Uterus (tissue), 4 donors: Measurements from ENCODE around the gene CCDC124. TPM values are rescaled to one million over a fixed set of nuclear protein-coding genes. Genes with fewer than 3 reads are reported as not detected.

ENCODE experiments used
- DNase-seq, 2 donors: peaks; one replicate each; pipeline ENCODE4 v3.0.0-alpha.2; 2019 to 2020
- H3K27ac ChIP-seq, 2 donors: fragments of 200-600 bp; sonication (generic); 1 replicate in 1 of 2; 2 replicates in 1 of 2; pipeline ENCODE4 v1.5.1; 2016 to 2018
- H3K27me3 ChIP-seq, 2 donors: fragments of 200-600 bp; sonication (generic); one replicate each; pipeline ENCODE4 v1.5.1; 2018 to 2019; ENCODE audit warnings: control low read depth in 1 of 2
- H3K36me3 ChIP-seq, 2 donors: fragments of 200-600 bp; sonication (generic); one replicate each; pipeline ENCODE4 v1.5.1; 2019; ENCODE audit warnings: control low read depth in 1 of 2
- H3K4me1 ChIP-seq, 2 donors: fragments of 200-600 bp; sonication (generic); one replicate each; pipeline ENCODE4 v1.5.1; 2018 to 2019; ENCODE audit warnings: control low read depth in 1 of 2
- H3K4me3 ChIP-seq, 2 donors: fragments of 200-600 bp; sonication (generic); 1 replicate in 1 of 2; 2 replicates in 1 of 2; pipeline ENCODE4 v1.5.1; 2018 to 2019; ENCODE audit warnings: mild to moderate bottlenecking in 1 of 2
- H3K9me3 ChIP-seq, 2 donors: fragments of 200-600 bp; sonication (generic); one replicate each; pipeline ENCODE4 v1.5.1; 2019; ENCODE audit warnings: control low read depth in 1 of 2
- CTCF ChIP-seq, 4 experiments: fragments of 200-600 bp in 2 of 4; fragments of 450-650 bp in 2 of 4; sonication (generic) in 2 of 4; IDR thresholded peaks; one replicate each; pipeline ENCODE4 v1.5.1; 2016 to 2019; ENCODE audit warnings: antibody characterized with exemption in 4 of 4, mild to moderate bottlenecking in 2 of 4, moderate library complexity in 1 of 4
- POLR2A ChIP-seq, 2 donors: fragments of 450-650 bp; IDR thresholded peaks; one replicate each; pipeline ENCODE4 v1.6.1; 2016; ENCODE audit warnings: antibody characterized with exemption in 2 of 2, mild to moderate bottlenecking in 1 of 2, moderate library complexity in 1 of 2
- intact Hi-C: fragments of 100-400 bp; cut with DNase I; formaldehyde crosslinking; loops from one replicate; pipeline ENCODE4 v1.15.1; 2023; ENCODE audit warnings: low total_unique reads
- total RNA-seq, 4 donors: library from RNA; depleted of rRNA in 3 of 4; stranded (reverse); fragments of >200 nt in 3 of 4; gene quantifications; one replicate each; pipeline versions ENCODE4 v1.1.0 to v1.2.4, GENCODE V29; 2014 to 2023
- donor health status: DM: yes; HTN: yes; CAD: no.

Gene CCDC124
- total RNA-seq, 4 donors from 2014 or later: 23.6 to 37.2 (median 28.3) TPM

GRCh38 chr19:17965370-17966128 lies 32.7 kb downstream of the CCDC124 start:
- TF ChIP-seq CTCF (IDR thresholded peaks at IDR 0.05): no peak
- TF ChIP-seq POLR2A (IDR thresholded peaks at IDR 0.05): no peak
- intact Hi-C loops: no loop called here
- DNase-seq: no peak
- Histone ChIP-seq H3K36me3 (no peaks in the 10 kb centered on the region), H3K27me3 (peaks cover 0 to 7% of the 10 kb centered on the region in 2 donors), H3K27ac (no peak overlapping the region), H3K4me1 (no peaks in the 10 kb centered on the region), H3K4me3 (no peak overlapping the region), H3K9me3 (no peaks in the 10 kb centered on the region)

GRCh38 chr19:17966129-17966483 lies 33.3 kb downstream of the CCDC124 start:
- no peak overlapping the region for H3K27ac ChIP-seq
- no peaks in the 10 kb centered on the region for H3K36me3 ChIP-seq
- TF ChIP-seq POLR2A (IDR thresholded peaks at IDR 0.05) (no peak), CTCF (IDR thresholded peaks at IDR 0.05) (no peak)
- intact Hi-C loops: no loop called here
- H3K9me3 ChIP-seq: no peaks in the 10 kb centered on the region
- H3K27me3 ChIP-seq: peaks cover 0 to 7% of the 10 kb centered on the region in 2 donors
- no peak for DNase-seq
- no peaks in the 10 kb centered on the region for H3K4me1 ChIP-seq
- no peak overlapping the region for H3K4me3 ChIP-seq

- no peaks in the 10 kb centered on the region for H3K4me1 ChIP-seq
- no peak within 1 kb of the TSS for H3K4me3 ChIP-seq
- no peak for DNase-seq
- H3K9me3 ChIP-seq: no peaks in the 10 kb centered on the region
- H3K27me3 ChIP-seq: peaks cover 0 to 7% of the 10 kb centered on the region in 2 donors
- TF ChIP-seq CTCF (IDR thresholded peaks at IDR 0.05): no peak
- no peak for TF ChIP-seq POLR2A (IDR thresholded peaks at IDR 0.05)
- H3K27ac ChIP-seq: no peak within 1 kb of the TSS
- no peaks in the 10 kb centered on the region for H3K36me3 ChIP-seq
- intact Hi-C loops: no loop called here
These were observed 33.9 kb downstream of the CCDC124 start, which contains the start of gene KCNN1 for GRCh38 chr19:17966550-17967256. Gene KCNN1 (plus strand): TSS chr19:17967107. CDS start chr19:17973889, 6,782 bp downstream.

- Histone ChIP-seq H3K27ac (no peak overlapping the region), H3K36me3 (no peaks in the 10 kb centered on the region), H3K4me3 (no peak overlapping the region), H3K4me1 (no peaks in the 10 kb centered on the region), H3K9me3 (no peaks in the 10 kb centered on the region), H3K27me3 (peaks cover 0 to 7% of the 10 kb centered on the region in 2 donors)
- no peak for TF ChIP-seq CTCF (IDR thresholded peaks at IDR 0.05)
- no peak for TF ChIP-seq POLR2A (IDR thresholded peaks at IDR 0.05)
- intact Hi-C loops: no loop called here
- no peak for DNase-seq
These were observed 34.6 kb downstream of the CCDC124 start for GRCh38 chr19:17967257-17968051.
